CD8-positive, alpha-beta memory T cell (primary cell): ENCODE results near the gene NRL. TPM values are rescaled to one million over a fixed set of nuclear protein-coding genes. Genes with fewer than 3 reads are reported as not detected.

Experiments
- CTCF ChIA-PET: fragments of 350-600 bp; sonication (Branson Sonifier 250); formaldehyde crosslinking; loops from one replicate; lab custom pipeline; 2021; ENCODE audit warnings: antibody characterized with exemption; lab: Charles Lee
- POLR2A ChIA-PET: fragments of 350-600 bp; sonication (Branson Sonifier 250); formaldehyde crosslinking; loops from one replicate; lab custom pipeline; 2021; ENCODE audit warnings: antibody characterized with exemption; lab: Charles Lee
- DNase-seq, 5 donors: peaks; one replicate each; pipeline versions ENCODE4 v3.0.0 to v3.0.0-alpha.2; 2020 to 2022; ENCODE audit warnings: mixed read lengths in 1 of 5
- H3K27ac ChIP-seq: one replicate; pipeline ENCODE4 v1.7.0; 2013; ENCODE audit warnings: low read depth, mild to moderate bottlenecking, low read length, moderate library complexity
- H3K27me3 ChIP-seq: 2 replicates; pipeline ENCODE4 v1.7.0; 2013; ENCODE audit warnings: low read length, mild to moderate bottlenecking; ENCODE audit not compliant: insufficient read depth, poor library complexity, severe bottlenecking
- H3K36me3 ChIP-seq: 2 replicates; pipeline ENCODE4 v1.7.0; 2013; ENCODE audit warnings: mild to moderate bottlenecking, low read length, moderate library complexity; ENCODE audit not compliant: insufficient read depth
- H3K4me1 ChIP-seq: 2 replicates; pipeline ENCODE4 v1.7.0; 2013; ENCODE audit warnings: mild to moderate bottlenecking, low read length, moderate library complexity; ENCODE audit not compliant: insufficient read depth
- H3K4me3 ChIP-seq: 2 replicates; pipeline ENCODE4 v1.7.0; 2013; ENCODE audit warnings: mild to moderate bottlenecking, low read length
- H3K9me3 ChIP-seq: 2 replicates; pipeline ENCODE4 v1.7.0; 2013; ENCODE audit warnings: mild to moderate bottlenecking, low read length
- H3K27ac Mint-ChIP-seq, 8 donors: one replicate each; pipeline ENCODE4 v1.8.0; 2020 to 2021; ENCODE audit warnings: mixed read lengths in 8 of 8, mild to moderate bottlenecking in 6 of 8, inconsistent platforms in 3 of 8, moderate library complexity in 3 of 8
- H3K27me3 Mint-ChIP-seq, 2 donors: one replicate each; pipeline ENCODE4 v1.8.0; 2020 to 2021; ENCODE audit warnings: mixed read lengths in 2 of 2, mild to moderate bottlenecking in 1 of 2, moderate library complexity in 1 of 2
- H3K36me3 Mint-ChIP-seq, 3 donors: one replicate each; pipeline ENCODE4 v1.8.0; 2020 to 2021; ENCODE audit warnings: mixed read lengths in 3 of 3, inconsistent platforms in 1 of 3, mild to moderate bottlenecking in 1 of 3
- H3K4me1 Mint-ChIP-seq, 3 donors: one replicate each; pipeline ENCODE4 v1.8.0; 2020 to 2021; ENCODE audit warnings: mixed read lengths in 3 of 3, inconsistent platforms in 1 of 3, mild to moderate bottlenecking in 1 of 3
- H3K4me3 Mint-ChIP-seq, 7 donors: one replicate each; pipeline ENCODE4 v1.8.0; 2020 to 2021; ENCODE audit warnings: mixed read lengths in 7 of 7, mild to moderate bottlenecking in 6 of 7, moderate library complexity in 4 of 7, inconsistent platforms in 2 of 7
- H3K9me3 Mint-ChIP-seq, 5 donors: one replicate each; pipeline ENCODE4 v1.8.0; 2020 to 2022; ENCODE audit warnings: mixed read lengths in 5 of 5, mild to moderate bottlenecking in 3 of 5, moderate library complexity in 2 of 5, inconsistent platforms in 1 of 5
- polyA plus RNA-seq: library from polyadenylated mRNA; unstranded; fragments of 300-500 nt; fragmentation: Illumina TruSeq; gene quantifications from one replicate; pipeline ENCODE4 v1.2.3, GENCODE V29; 2021
- total RNA-seq, 2 experiments: library from RNA; stranded (reverse); gene quantifications; one replicate each; pipeline ENCODE4 v1.2.3, GENCODE V29; 2021

Gene NRL
- total and polyA plus RNA-seq, 3 experiments from 2014 or later = 1.5 to 1.6 (median 1.5) TPM

GRCh38 chr14:24072881-24073877, 41.6 kb downstream of the NRL start:
- peaks cover 0 to 3% (median 3%) of the 10 kb centered on the region in 3 donors for H3K4me1 Mint-ChIP-seq
- no peak for DNase-seq
- H3K27ac Mint-ChIP-seq = peak overlapping the region in 1 of 8 donors; percentile 70
- no peak overlapping the region for H3K4me3 Mint-ChIP-seq
- no peaks in the 10 kb centered on the region for H3K9me3 Mint-ChIP-seq
- no peak overlapping the region for H3K4me3 ChIP-seq
- H3K36me3 ChIP-seq = no peaks in the 10 kb centered on the region
- no peaks in the 10 kb centered on the region for H3K4me1 ChIP-seq
- ChIA-PET CTCF (interaction anchor here (0.9 to 2.2 kb wide), 3 partner anchors 8 to 37 kb away, joined by 3 to 8 read pairs (median 3); no protein-coding TSS in a partner anchor), POLR2A (no interaction called here)
- H3K27me3 Mint-ChIP-seq = peaks cover 5 to 21% of the 10 kb centered on the region in 2 donors
- no peaks in the 10 kb centered on the region for H3K36me3 Mint-ChIP-seq
- no peaks in the 10 kb centered on the region for H3K27me3 ChIP-seq
- H3K9me3 ChIP-seq = no peaks in the 10 kb centered on the region
- no peak overlapping the region for H3K27ac ChIP-seq

- ChIA-PET CTCF (interaction anchor here (0.9 to 2.2 kb wide), 3 partner anchors 8 to 38 kb away, joined by 3 to 8 read pairs (median 3); no protein-coding TSS in a partner anchor), POLR2A (no interaction called here)
- H3K4me1 Mint-ChIP-seq = peaks cover 0 to 3% (median 3%) of the 10 kb centered on the region in 3 donors
- H3K36me3 Mint-ChIP-seq = no peaks in the 10 kb centered on the region
- Histone ChIP-seq H3K27me3 (no peaks in the 10 kb centered on the region), H3K4me3 (no peak overlapping the region), H3K9me3 (no peaks in the 10 kb centered on the region), H3K36me3 (no peaks in the 10 kb centered on the region), H3K27ac (no peak overlapping the region), H3K4me1 (no peaks in the 10 kb centered on the region)
- H3K27me3 Mint-ChIP-seq = peaks cover 4 to 21% of the 10 kb centered on the region in 2 donors
- no peak for DNase-seq
- no peaks in the 10 kb centered on the region for H3K9me3 Mint-ChIP-seq
- H3K27ac Mint-ChIP-seq = no peak overlapping the region
- no peak overlapping the region for H3K4me3 Mint-ChIP-seq
Observed at GRCh38 chr14:24072436-24072835, 42.3 kb downstream of the NRL start.

- no peak for DNase-seq
- H3K4me3 Mint-ChIP-seq = no peak overlapping the region
- no peaks in the 10 kb centered on the region for H3K36me3 Mint-ChIP-seq
- peaks cover 4 to 21% of the 10 kb centered on the region in 2 donors for H3K27me3 Mint-ChIP-seq
- ChIA-PET POLR2A (no interaction called here), CTCF (interaction anchor here (1.2 to 2.2 kb wide), 2 partner anchors 9 to 37 kb away, joined by 3 to 8 read pairs; no protein-coding TSS in a partner anchor)
- Histone ChIP-seq H3K9me3 (no peaks in the 10 kb centered on the region), H3K27ac (no peak overlapping the region), H3K4me1 (no peaks in the 10 kb centered on the region), H3K27me3 (no peaks in the 10 kb centered on the region), H3K36me3 (no peaks in the 10 kb centered on the region), H3K4me3 (no peak overlapping the region)
- H3K9me3 Mint-ChIP-seq = no peaks in the 10 kb centered on the region
- H3K4me1 Mint-ChIP-seq = peaks cover 0 to 3% (median 3%) of the 10 kb centered on the region in 3 donors
- H3K27ac Mint-ChIP-seq = no peak overlapping the region
Observed at GRCh38 chr14:24071836-24072430, 42.8 kb downstream of the NRL start.

- H3K27ac Mint-ChIP-seq = no peak within 1 kb of the TSS
- H3K36me3 Mint-ChIP-seq = no peaks in the 10 kb centered on the region
- CTCF ChIA-PET = no interaction called here
- no peaks in the 10 kb centered on the region for H3K9me3 ChIP-seq
- DNase-seq = no peak
- no peak within 1 kb of the TSS for H3K4me3 ChIP-seq
- H3K9me3 Mint-ChIP-seq = no peaks in the 10 kb centered on the region
- no peak within 1 kb of the TSS for H3K27ac ChIP-seq
- peaks cover 0 to 3% (median 3%) of the 10 kb centered on the region in 3 donors for H3K4me1 Mint-ChIP-seq
- H3K36me3 ChIP-seq = no peaks in the 10 kb centered on the region
- no peaks in the 10 kb centered on the region for H3K4me1 ChIP-seq
- H3K4me3 Mint-ChIP-seq = no peak within 1 kb of the TSS
- H3K27me3 Mint-ChIP-seq = peaks cover 5 to 21% of the 10 kb centered on the region in 2 donors
- POLR2A ChIA-PET = no interaction called here
- no peaks in the 10 kb centered on the region for H3K27me3 ChIP-seq
Observed at GRCh38 chr14:24071144-24071697, 43.5 kb downstream of the NRL start, which contains the start of gene CPNE6. Gene CPNE6 (plus strand): TSS chr14:24071562. CDS start chr14:24072937, 1,375 bp downstream.

- H3K36me3 ChIP-seq = no peaks in the 10 kb centered on the region
- H3K4me1 ChIP-seq = no peaks in the 10 kb centered on the region
- H3K27me3 ChIP-seq = no peaks in the 10 kb centered on the region
- peaks cover 5 to 21% of the 10 kb centered on the region in 2 donors for H3K27me3 Mint-ChIP-seq
- H3K36me3 Mint-ChIP-seq = no peaks in the 10 kb centered on the region
- no peaks in the 10 kb centered on the region for H3K9me3 ChIP-seq
- ChIA-PET CTCF (interaction anchor here (0.8 to 1.0 kb wide), 2 partner anchors 10 to 20 kb away, joined by 3 read pairs; no protein-coding TSS in a partner anchor), POLR2A (no interaction called here)
- H3K4me3 Mint-ChIP-seq = no peak overlapping the region
- DNase-seq = no peak
- H3K27ac Mint-ChIP-seq = no peak overlapping the region
- no peaks in the 10 kb centered on the region for H3K9me3 Mint-ChIP-seq
- H3K4me1 Mint-ChIP-seq = peaks cover 0 to 3% (median 3%) of the 10 kb centered on the region in 3 donors
- no peak overlapping the region for H3K4me3 ChIP-seq
- no peak overlapping the region for H3K27ac ChIP-seq
Observed at GRCh38 chr14:24070285-24071143, 44.2 kb downstream of the NRL start.

GRCh38 chr14:24069411-24069735, 45.4 kb downstream of the NRL start:
- Histone ChIP-seq H3K4me3 (no peak overlapping the region), H3K27me3 (no peaks in the 10 kb centered on the region), H3K36me3 (no peaks in the 10 kb centered on the region), H3K27ac (no peak overlapping the region), H3K4me1 (no peaks in the 10 kb centered on the region), H3K9me3 (no peaks in the 10 kb centered on the region)
- ChIA-PET CTCF (interaction anchor here (0.8 to 1.0 kb wide), 3 partner anchors 11 to 21 kb away, joined by 3 read pairs; no protein-coding TSS in a partner anchor), POLR2A (no interaction called here)
- Mint-ChIP-seq H3K9me3 (no peaks in the 10 kb centered on the region), H3K36me3 (no peaks in the 10 kb centered on the region), H3K27ac (no peak overlapping the region), H3K4me1 (peaks cover 0 to 3% (median 3%) of the 10 kb centered on the region in 3 donors), H3K4me3 (no peak overlapping the region), H3K27me3 (peaks cover 5 to 21% of the 10 kb centered on the region in 2 donors)
- no peak for DNase-seq

GRCh38 chr14:24068711-24069410, 45.9 kb downstream of the NRL start:
- POLR2A ChIA-PET = interaction anchor here (0.7 kb wide), 2 partner anchors 12 to 21 kb away, joined by 3 read pairs; no protein-coding TSS in a partner anchor

More at GRCh38 chr14:24068711-24069410, 45.9 kb downstream of the NRL start:
- no peak overlapping the region for H3K4me3 Mint-ChIP-seq
- no peaks in the 10 kb centered on the region for H3K36me3 Mint-ChIP-seq
- no peak for DNase-seq
- no peak overlapping the region for H3K27ac Mint-ChIP-seq
- H3K27ac ChIP-seq = no peak overlapping the region
- H3K4me3 ChIP-seq = no peak overlapping the region
- no peaks in the 10 kb centered on the region for H3K27me3 ChIP-seq
- H3K4me1 Mint-ChIP-seq = peaks cover 0 to 3% (median 3%) of the 10 kb centered on the region in 3 donors
- no peaks in the 10 kb centered on the region for H3K36me3 ChIP-seq
- no peaks in the 10 kb centered on the region for H3K9me3 ChIP-seq
- H3K4me1 ChIP-seq = no peaks in the 10 kb centered on the region
- no peaks in the 10 kb centered on the region for H3K9me3 Mint-ChIP-seq
- CTCF ChIA-PET = interaction anchor here (0.9 to 1.1 kb wide), 2 partner anchors 10 to 24 kb away, joined by 3 read pairs; no protein-coding TSS in a partner anchor
- peaks cover 5 to 21% of the 10 kb centered on the region in 2 donors for H3K27me3 Mint-ChIP-seq
